HCT116 (cell line): ENCODE measurements around the gene DAPK2. TPM values are rescaled to one million over a fixed set of nuclear protein-coding genes. Genes with fewer than 3 reads are reported as not detected.

Experiments
- ATAC-seq: fragments of 200-7000 bp; cut with Tn5 transposase; 2 replicates; pipeline ENCODE4 v1.9.1; 2020; ENCODE audit warnings: mild to moderate bottlenecking, moderate library complexity
- BruUV-seq: library from RNA; stranded (reverse); fragments of 400-500 nt; replicated peaks from 2 replicates; lab custom pipeline; 2021; lab: Mats Ljungman, UMichigan
- CTCF ChIA-PET: fragments of 300-600 bp; sonication (Branson Sonifier 250); formaldehyde crosslinking; loops from one replicate; lab custom pipeline; 2021; ENCODE audit warnings: antibody characterized with exemption; lab: Charles Lee
- POLR2A ChIA-PET: fragments of 300-600, 350-600 bp; sonication (Branson Sonifier 250); formaldehyde crosslinking; loops from one replicate; lab custom pipeline; 2021; ENCODE audit warnings: antibody characterized with exemption; lab: Charles Lee
- RAD21 ChIA-PET, 2 experiments: fragments of 300-600 bp; sonication (Branson Sonifier 250); formaldehyde crosslinking; loops; one replicate each; lab custom pipeline; 2023; ENCODE audit warnings: low total read pairs in 2 of 2; ENCODE audit not compliant: uncharacterized antibody in 2 of 2, unreplicated experiment in 2 of 2, low non-redundant PET in 1 of 2; lab: Charles Lee
- DNase-seq: peaks from one replicate; pipeline ENCODE4 v3.0.0-alpha.2; 2010; ENCODE audit warnings: low read depth, low spot score
- H2AFZ ChIP-seq: fragments of 200-600 bp; shearing (Covaris generic), sonication (generic); 2 replicates; pipeline ENCODE4 v1.6.1; 2017; ENCODE audit warnings: low read depth, mixed run types, mixed read lengths, antibody characterized with exemption, low read length; ENCODE audit not compliant: poor library complexity, severe bottlenecking
- H3K27ac ChIP-seq: 2 replicates; pipeline ENCODE4 v1.5.1; 2012; ENCODE audit warnings: low read depth, low read length
- H3K27me3 ChIP-seq: fragments of 200-600 bp; sonication (generic); 2 replicates; pipeline ENCODE4 v1.6.1; 2016; ENCODE audit warnings: mixed run types, low read length, mixed read lengths; ENCODE audit not compliant: insufficient read depth
- H3K36me3 ChIP-seq, 2 experiments: fragments of 200-500 bp in 1 of 2; fragments of 200-600 bp in 1 of 2; sonication (Bioruptor generic) in 1 of 2; sonication (generic) in 1 of 2; 2 replicates each; pipeline versions ENCODE4 v1.5.1 to v1.6.1; 2014 to 2016; ENCODE audit warnings: low read length in 2 of 2, inconsistent platforms in 1 of 2, mixed read lengths in 1 of 2, mixed run types in 1 of 2; ENCODE audit not compliant: insufficient read depth in 2 of 2, control insufficient read depth in 1 of 2
- H3K4me1 ChIP-seq, 2 experiments: fragments of 200-600 bp in 1 of 2; sonication (generic) in 1 of 2; 2 replicates each; pipeline versions ENCODE4 v1.5.1 to v1.6.1; 2012 to 2017; ENCODE audit warnings: low read length in 2 of 2, inconsistent platforms in 1 of 2, mild to moderate bottlenecking in 1 of 2, mixed read lengths in 1 of 2, mixed run types in 1 of 2, moderate library complexity in 1 of 2; ENCODE audit not compliant: insufficient read depth in 2 of 2, control insufficient read depth in 1 of 2
- H3K4me2 ChIP-seq: fragments of 200-600 bp; sonication (generic); 2 replicates; pipeline ENCODE4 v1.6.1; 2017; ENCODE audit warnings: mixed run types, low read length, mixed read lengths
- H3K4me3 ChIP-seq, 2 experiments: fragments of 200-600 bp in 1 of 2; sonication (generic) in 1 of 2; replicated peaks in 1 of 2; 2 replicates each; pipeline ENCODE4 v1.5.1; 2011 to 2016; ENCODE audit warnings: low read length in 2 of 2, control low read depth in 1 of 2, low read depth in 1 of 2, mild to moderate bottlenecking in 1 of 2, mixed read lengths in 1 of 2, mixed run types in 1 of 2
- H3K79me2 ChIP-seq: fragments of 200-600 bp; sonication (generic); 2 replicates; pipeline ENCODE4 v1.6.1; 2017; ENCODE audit warnings: mild to moderate bottlenecking, mixed run types, low read length, moderate library complexity, mixed read lengths; ENCODE audit not compliant: insufficient read depth
- H3K9ac ChIP-seq: fragments of 200-600 bp; sonication (generic); 2 replicates; pipeline ENCODE4 v1.6.1; 2016; ENCODE audit warnings: low read length, mixed read lengths
- H3K9me2 ChIP-seq: fragments of 200-600 bp; sonication (generic), shearing (Covaris generic); 2 replicates; pipeline ENCODE4 v1.6.1; 2017; ENCODE audit warnings: mixed run types, mild to moderate bottlenecking, moderate library complexity; ENCODE audit not compliant: insufficient read depth
- H3K9me3 ChIP-seq, 2 experiments: fragments of 200-500 bp in 1 of 2; fragments of 200-600 bp in 1 of 2; sonication (Bioruptor generic) in 1 of 2; sonication (generic) in 1 of 2; 2 replicates each; pipeline ENCODE4 v1.6.1; 2014 to 2017; ENCODE audit warnings: low read length in 2 of 2, mixed read lengths in 2 of 2, inconsistent platforms in 1 of 2, low read depth in 1 of 2, mild to moderate bottlenecking in 1 of 2, mixed run types in 1 of 2, moderate library complexity in 1 of 2; ENCODE audit not compliant: control insufficient read depth in 1 of 2, insufficient read depth in 1 of 2
- H4K20me1 ChIP-seq: fragments of 200-600 bp; sonication (generic), shearing (Covaris generic); 2 replicates; pipeline ENCODE4 v1.6.1; 2017; ENCODE audit warnings: mixed run types, mild to moderate bottlenecking, moderate library complexity; ENCODE audit not compliant: insufficient read depth
- CBX3 ChIP-seq: IDR thresholded peaks from 2 replicates; pipeline ENCODE4 v1.6.1; 2012; ENCODE audit warnings: low read depth
- CEBPB ChIP-seq: IDR thresholded peaks from 2 replicates; pipeline ENCODE4 v1.6.1; 2012; ENCODE audit warnings: low read depth
- CTCF ChIP-seq, 3 experiments: fragments of 200-600 bp in 1 of 3; sonication (generic) in 1 of 3; IDR thresholded peaks in 2 of 3; conservative IDR thresholded peaks in 1 of 3; 2 replicates each; pipeline ENCODE4 v1.5.1; 2012 to 2017; ENCODE audit warnings: low read depth in 2 of 3, low read length in 2 of 3, antibody characterized with exemption in 1 of 3, borderline replicate concordance in 1 of 3, control low read depth in 1 of 3, mild to moderate bottlenecking in 1 of 3, mixed read lengths in 1 of 3, mixed run types in 1 of 3, moderate library complexity in 1 of 3; ENCODE audit not compliant: insufficient read depth in 1 of 3
- EZH2 ChIP-seq: fragments of 200-600 bp; sonication (generic); IDR thresholded peaks from 2 replicates; pipeline ENCODE4 v1.6.1; 2017; ENCODE audit warnings: antibody characterized with exemption, mixed run types
- EZH2phosphoT487 ChIP-seq: fragments of 200-600 bp; IDR thresholded peaks from 2 replicates; pipeline ENCODE4 v1.6.1; 2018; ENCODE audit warnings: antibody characterized with exemption, borderline replicate concordance
- FOSL1 ChIP-seq: IDR thresholded peaks from 2 replicates; pipeline ENCODE4 v1.6.1; 2012; ENCODE audit warnings: low read depth
- JUND ChIP-seq: IDR thresholded peaks from 2 replicates; pipeline ENCODE4 v1.6.1; 2012
- MAX ChIP-seq: IDR thresholded peaks from 2 replicates; pipeline ENCODE4 v1.6.1; 2012
- POLR2A ChIP-seq: IDR thresholded peaks from 2 replicates; pipeline ENCODE4 v1.7.0; 2011; ENCODE audit warnings: borderline replicate concordance; ENCODE audit not compliant: insufficient read depth, insufficient read length; ENCODE audit errors: extremely low read depth
- POLR2AphosphoS5 ChIP-seq: IDR thresholded peaks from 2 replicates; pipeline ENCODE4 v1.6.1; 2011; ENCODE audit warnings: mild to moderate bottlenecking, low read depth, low read length, moderate library complexity
- RAD21 ChIP-seq: IDR thresholded peaks from 2 replicates; pipeline ENCODE4 v1.6.1; 2012; ENCODE audit warnings: low read depth, mild to moderate bottlenecking
- SIN3A ChIP-seq: IDR thresholded peaks from 2 replicates; pipeline ENCODE4 v1.6.1; 2012; ENCODE audit warnings: low read depth
- SP1 ChIP-seq: IDR thresholded peaks from 2 replicates; pipeline ENCODE4 v1.6.1; 2012; ENCODE audit warnings: low read depth
- TCF7L2 ChIP-seq: IDR thresholded peaks from 2 replicates; pipeline ENCODE4 v1.7.0; 2011; ENCODE audit warnings: borderline replicate concordance, inconsistent platforms; ENCODE audit not compliant: insufficient read depth, insufficient read length; ENCODE audit errors: extremely low read depth
- YY1 ChIP-seq: IDR thresholded peaks from 2 replicates; pipeline ENCODE4 v1.6.1; 2011; ENCODE audit warnings: low read length, low read depth, moderate library complexity, mild to moderate bottlenecking; ENCODE audit not compliant: insufficient replicate concordance; ENCODE audit errors: extremely low read depth
- ZBTB33 ChIP-seq: IDR thresholded peaks from 2 replicates; pipeline ENCODE4 v1.6.1; 2011; ENCODE audit warnings: mild to moderate bottlenecking, low read length, moderate library complexity; ENCODE audit not compliant: insufficient replicate concordance; ENCODE audit errors: extremely low read depth
- ZFX ChIP-seq: fragments of 450-650 bp; IDR thresholded peaks from 2 replicates; pipeline ENCODE4 v1.6.1; 2017
- ZNF274 ChIP-seq: fragments of 200-500 bp; sonication (Bioruptor generic); IDR thresholded peaks from 2 replicates; pipeline ENCODE4 v1.6.1; 2014; ENCODE audit warnings: mild to moderate bottlenecking, low read depth, low read length, inconsistent platforms
- intact Hi-C: fragments of 100-400 bp; cut with micrococcal nuclease; formaldehyde crosslinking; loops from 2 replicates; pipeline ENCODE4 v1.10.0; 2022
- total RNA-seq: library from RNA; stranded (reverse); gene quantifications from one replicate; pipeline ENCODE4 v1.2.1, GENCODE V29; 2021; ENCODE audit not compliant: unreplicated experiment

Gene DAPK2
- total RNA-seq, 1 experiment from 2014 or later: 4.8 TPM

GRCh38 chr15:63906266-63906584 is 140.1 kb downstream of the DAPK2 start (continued):
- TF ChIP-seq ZBTB33 (no peak), POLR2A (no peak), ZFX (no peak), YY1 (no peak), TCF7L2 (no peak), RAD21 (no peak)

GRCh38 chr15:63905558-63906265 is 140.6 kb downstream of the DAPK2 start:
- no TSS peak for BruUV-seq

More at GRCh38 chr15:63905558-63906265, 140.6 kb downstream of the DAPK2 start:
- Histone ChIP-seq H3K9me2 (no peaks in the 10 kb centered on the region), H3K79me2 (no peaks in the 10 kb centered on the region), H3K4me1 (no peaks in the 10 kb centered on the region), H2AFZ (no peak overlapping the region), H3K9me3 (no peaks in the 10 kb centered on the region), H3K27me3 (no peaks in the 10 kb centered on the region), H4K20me1 (no peaks in the 10 kb centered on the region), H3K9ac (no peak overlapping the region), H3K27ac (no peak overlapping the region), H3K36me3 (no peaks in the 10 kb centered on the region), H3K4me3 (no peak overlapping the region), H3K4me2 (no peak overlapping the region)
- TF ChIP-seq CTCF (IDR thresholded peaks at IDR 0.05 in 2 of 3, conservative IDR thresholded peaks at IDR 0.05 in 1 of 3; ENCODE audit: borderline replicate concordance in 1 of 3, insufficient read depth in 1 of 3, low read depth in 2 of 3, low read length in 2 of 3): no peak
- TF ChIP-seq FOSL1: no peak
- no peak for TF ChIP-seq YY1
- no peak for TF ChIP-seq EZH2
- no peak for TF ChIP-seq SP1
- no peak for TF ChIP-seq ZFX
- TF ChIP-seq CEBPB: no peak
- no peak for TF ChIP-seq TCF7L2
- TF ChIP-seq SIN3A: no peak
- TF ChIP-seq CBX3: no peak
- TF ChIP-seq JUND: no peak
- TF ChIP-seq MAX: no peak
- no peak for TF ChIP-seq POLR2AphosphoS5
- TF ChIP-seq EZH2phosphoT487: no peak
- TF ChIP-seq ZNF274: no peak
- CTCF ChIA-PET: no interaction called here
- no peak for DNase-seq
- RAD21 ChIA-PET: no interaction called here
- intact Hi-C loops: no loop called here
- no peak for ATAC-seq
- POLR2A ChIA-PET: no interaction called here
